Measurements from ENCODE around the gene LBHD2. TPM values are rescaled to one million over a fixed set of nuclear protein-coding genes. Genes with fewer than 3 reads are reported as not detected.
"Not testable (repeated sequence)": the region's sequence is repeated elsewhere in the genome, so short reads cannot be mapped to it uniquely, and the experiment has no call there.

The LBHD2 gene
- not detected in 2 replicates for total RNA-seq

- DNase-seq (ENCODE audit: low read depth, low spot score) = no peak
Observed at GRCh38 chr14:103084021-103084919, at the start of gene LBHD2. LBHD2 (plus strand) TSS chr14:103084210; CDS start chr14:103086013, 1,803 bp downstream.

DNA sequence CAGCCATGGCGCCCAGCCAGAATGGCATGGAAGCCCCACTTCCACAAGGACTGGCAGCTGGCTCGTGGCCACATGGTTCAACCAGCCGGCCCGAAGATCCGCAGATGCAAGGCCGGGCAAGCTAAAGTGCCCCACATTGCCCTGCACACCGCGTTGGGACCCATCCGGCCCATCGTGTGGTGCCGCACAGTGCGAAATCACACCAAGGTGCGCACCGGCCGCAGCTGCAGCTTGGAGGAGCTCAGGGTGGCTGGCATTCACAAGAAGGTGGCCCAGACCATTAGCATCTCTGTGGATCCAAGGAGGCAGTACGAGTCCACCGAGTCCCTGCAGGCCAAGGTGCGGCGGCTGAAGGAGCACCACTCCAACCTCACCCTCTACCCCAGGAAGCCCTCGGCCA is 42.5 kb upstream of the LBHD2 start:
- DNase-seq (ENCODE audit: low read depth, low spot score) = no peak

GRCh38 chr14:103043257-103044015 is 40.6 kb upstream of the LBHD2 start:
- DNase-seq (ENCODE audit: low read depth, low spot score) = no peak

DNA sequence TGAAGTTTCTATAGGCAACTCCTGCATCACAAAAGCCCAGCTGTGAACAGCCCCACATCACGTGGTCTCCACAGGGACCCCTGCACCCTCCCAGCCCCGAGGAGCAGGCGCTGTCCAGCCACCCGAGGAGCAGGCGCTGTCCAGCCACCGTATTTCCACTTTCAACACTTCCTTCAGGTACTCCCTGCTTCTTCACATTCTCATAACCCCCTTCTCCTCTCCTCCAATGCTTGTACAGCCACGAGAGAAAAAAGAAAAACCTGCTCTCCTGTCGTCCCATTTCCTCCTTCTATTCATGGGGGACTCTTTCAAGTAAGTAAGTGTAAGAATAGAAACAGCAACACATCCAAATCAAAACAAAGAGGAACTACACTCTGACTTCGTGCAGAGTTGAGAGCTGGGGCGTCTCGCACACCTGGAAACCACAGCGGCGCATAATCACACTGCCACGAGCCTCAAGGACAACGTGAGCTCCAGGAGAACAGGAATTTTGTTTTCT is 38.6 kb upstream of the LBHD2 start:
- no peak for DNase-seq (ENCODE audit: low read depth, low spot score)

- DNase-seq (ENCODE audit: low read depth, low spot score) = not testable (repeated sequence)
Observed at GRCh38 chr14:103047453-103047852, 36.6 kb upstream of the LBHD2 start.

GRCh38 chr14:103050935-103051334 is 33.1 kb upstream of the LBHD2 start:
- DNase-seq (ENCODE audit: low read depth, low spot score) = no peak

DNA sequence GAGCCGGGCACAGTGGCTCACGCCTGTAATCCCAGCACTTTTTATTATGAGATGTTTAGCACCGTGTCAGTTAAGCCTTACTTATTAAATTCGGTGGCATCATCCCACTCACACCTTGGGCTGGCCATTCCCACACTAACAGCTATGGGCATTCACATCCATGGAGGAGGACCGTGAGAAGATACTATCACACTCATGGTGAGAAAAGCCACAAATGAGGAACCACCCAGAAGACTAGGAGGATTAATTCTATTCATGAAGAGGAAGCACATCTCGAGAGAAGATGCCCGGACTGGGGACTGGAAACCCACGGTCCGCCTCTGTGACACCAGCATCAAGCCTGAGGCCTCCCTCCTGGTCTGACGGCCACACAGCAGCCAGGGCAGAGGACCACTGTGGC is 31.6 kb upstream of the LBHD2 start:
- DNase-seq (ENCODE audit: low read depth, low spot score) = no peak

DNA sequence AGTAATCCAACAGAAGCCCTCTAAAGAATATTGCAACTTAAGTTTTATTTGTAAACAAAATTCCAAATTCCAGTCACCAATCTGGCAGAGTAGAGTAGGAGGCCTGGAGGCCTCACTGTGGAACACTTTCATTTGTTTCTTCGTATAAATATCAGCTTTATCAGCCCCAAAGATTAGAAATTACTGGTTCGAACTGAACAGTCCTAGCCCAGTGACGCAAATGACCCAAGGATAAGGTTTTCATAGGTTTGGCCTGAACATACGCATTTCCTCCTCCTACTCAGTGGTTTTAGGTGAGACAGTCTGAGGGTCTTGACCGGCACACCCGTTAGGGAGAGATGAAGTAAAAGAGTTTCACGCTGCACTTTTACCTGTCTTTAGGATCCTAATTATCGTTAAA is 28.3 kb upstream of the LBHD2 start:
- DNase-seq (ENCODE audit: low read depth, low spot score) = no peak

- peak; percentile 69 for DNase-seq (ENCODE audit: low read depth, low spot score)
Observed at GRCh38 chr14:103056322-103057027, 27.5 kb upstream of the LBHD2 start.

DNA sequence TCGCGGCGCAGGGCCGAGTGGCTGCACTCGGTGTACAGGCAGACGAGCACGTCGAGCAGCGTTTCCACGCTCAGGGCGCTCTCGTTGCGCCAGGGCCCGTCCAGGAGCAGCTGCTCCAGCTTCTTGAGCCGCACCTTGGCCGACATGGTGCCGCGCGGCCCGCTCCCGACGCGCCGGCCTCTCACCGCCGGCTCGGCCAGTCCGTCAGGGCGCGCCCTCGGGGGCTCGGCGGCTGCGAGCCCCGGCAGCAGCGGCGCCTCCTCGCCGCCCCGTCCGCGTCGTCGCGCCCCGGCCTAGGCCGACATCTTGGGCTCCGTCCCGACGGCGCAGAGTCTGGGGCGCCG is 27.0 kb upstream of the LBHD2 start:
- DNase-seq (ENCODE audit: low read depth, low spot score) = no peak

- peak; percentile 60 for DNase-seq (ENCODE audit: low read depth, low spot score)
Observed at GRCh38 chr14:103057372-103058163, 26.4 kb upstream of the LBHD2 start, which contains the start of gene CDC42BPB. CDC42BPB (minus strand) TSS chr14:103057549; CDS start chr14:103057173, 376 bp downstream.

DNA sequence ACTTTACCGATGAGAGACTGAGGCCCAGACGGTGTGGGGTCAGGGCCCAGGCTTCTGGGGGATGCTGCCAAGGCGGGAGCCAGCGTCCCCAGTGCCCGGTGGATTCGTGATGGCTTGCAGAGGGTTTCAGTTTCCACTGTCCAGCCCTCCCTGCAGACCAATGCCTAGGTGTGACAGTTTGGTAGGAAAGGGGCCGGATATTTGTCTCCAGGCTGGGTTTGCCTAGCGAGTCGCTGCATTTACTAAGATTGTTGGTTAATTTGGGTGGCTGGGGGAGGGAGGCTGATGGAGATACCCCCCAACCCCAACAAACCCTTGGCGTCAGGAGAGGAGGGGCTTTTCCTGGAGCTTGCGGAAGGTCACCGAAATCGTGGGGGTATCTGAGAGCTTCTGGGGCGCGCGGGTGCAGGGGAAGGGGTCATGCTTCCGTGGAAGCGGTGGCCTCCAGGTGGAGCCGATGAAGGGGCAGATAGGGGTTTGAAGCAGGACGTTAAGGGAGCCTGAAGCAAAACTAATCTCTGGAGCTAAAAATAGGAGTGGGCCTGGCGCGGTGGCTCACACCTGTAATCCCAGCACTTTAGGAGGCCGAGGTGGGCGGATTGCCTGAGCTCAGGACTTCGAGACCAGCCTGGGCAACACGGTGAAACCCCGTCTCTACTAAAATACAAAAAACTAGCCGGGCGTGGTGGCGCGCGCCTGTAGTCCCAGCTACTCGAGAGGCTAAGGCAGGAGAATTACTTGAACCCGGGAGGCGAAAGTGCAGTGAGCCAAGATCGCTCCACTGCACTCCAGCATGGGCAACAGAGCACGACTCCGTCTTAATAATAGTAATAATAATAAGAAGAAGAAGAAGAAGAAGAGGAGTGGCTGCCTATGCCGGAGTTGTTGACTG is 25.6 kb upstream of the LBHD2 start:
- DNase-seq (ENCODE audit: low read depth, low spot score) = no peak

- no peak for DNase-seq (ENCODE audit: low read depth, low spot score)
Observed at GRCh38 chr14:103059556-103059955, 24.5 kb upstream of the LBHD2 start.

DNA sequence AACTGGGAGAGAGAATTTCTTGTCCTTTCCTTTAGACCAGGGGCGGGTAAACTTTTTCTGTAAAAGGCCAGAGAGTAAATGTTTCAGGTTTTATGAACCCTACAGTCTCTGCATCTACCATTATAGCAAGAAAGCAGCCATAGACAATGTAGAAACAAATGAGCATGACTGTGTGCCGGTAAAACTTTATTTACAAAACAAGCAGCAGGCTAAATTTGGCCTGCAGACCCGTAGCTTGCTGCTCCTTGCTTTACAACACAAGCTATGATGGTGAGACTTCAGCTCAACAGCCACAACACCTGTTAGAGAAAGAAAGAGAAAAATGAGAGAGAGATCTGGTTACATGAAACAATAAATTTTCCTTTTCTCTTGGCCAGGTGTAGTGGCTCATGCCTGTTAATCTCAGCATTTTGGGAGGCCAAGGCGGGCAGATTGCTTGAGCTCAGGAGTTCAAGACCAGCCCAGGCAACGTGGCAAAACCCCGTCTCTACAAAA is 22.5 kb upstream of the LBHD2 start:
- no peak for DNase-seq (ENCODE audit: low read depth, low spot score)

DNA sequence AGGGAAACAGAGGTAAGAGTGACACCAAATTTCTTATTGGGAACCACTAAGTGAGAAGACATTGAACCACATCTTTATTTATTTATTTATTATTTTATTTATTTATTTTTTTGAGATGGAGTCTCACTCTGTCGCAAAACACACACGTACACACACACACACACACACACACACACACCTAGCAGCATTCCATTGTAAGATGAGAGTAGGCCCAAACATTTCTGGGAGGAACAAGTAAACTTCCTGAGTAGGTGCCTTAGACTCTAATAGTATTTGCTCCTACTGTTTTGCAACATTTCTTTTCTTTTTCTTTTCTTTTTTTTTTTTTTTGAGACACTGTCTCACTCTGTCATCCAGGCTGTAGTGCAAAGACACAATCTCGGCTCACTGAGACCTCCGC is 19.6 kb upstream of the LBHD2 start:
- no peak for DNase-seq (ENCODE audit: low read depth, low spot score)

DNA sequence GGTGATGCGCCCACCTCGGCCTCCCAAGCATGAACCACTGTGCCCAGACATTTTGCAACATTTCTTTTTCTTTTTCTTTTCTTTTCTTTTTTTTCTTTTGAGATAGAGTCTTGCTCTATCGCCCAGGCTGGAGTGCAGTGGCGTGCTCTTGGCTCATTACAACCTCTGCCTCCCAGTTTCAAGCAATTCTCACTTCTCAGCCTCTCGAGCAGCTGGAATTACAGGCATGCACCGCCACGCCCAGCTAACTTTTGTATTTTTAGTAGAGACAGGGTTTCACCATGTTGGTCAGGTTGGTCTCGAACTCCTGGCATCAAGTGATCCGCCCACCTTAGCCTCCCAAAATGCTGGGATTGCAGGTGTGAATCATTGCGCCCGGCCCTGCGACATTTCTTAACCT is 19.0 kb upstream of the LBHD2 start:
- DNase-seq (ENCODE audit: low read depth, low spot score) = no peak

DNA sequence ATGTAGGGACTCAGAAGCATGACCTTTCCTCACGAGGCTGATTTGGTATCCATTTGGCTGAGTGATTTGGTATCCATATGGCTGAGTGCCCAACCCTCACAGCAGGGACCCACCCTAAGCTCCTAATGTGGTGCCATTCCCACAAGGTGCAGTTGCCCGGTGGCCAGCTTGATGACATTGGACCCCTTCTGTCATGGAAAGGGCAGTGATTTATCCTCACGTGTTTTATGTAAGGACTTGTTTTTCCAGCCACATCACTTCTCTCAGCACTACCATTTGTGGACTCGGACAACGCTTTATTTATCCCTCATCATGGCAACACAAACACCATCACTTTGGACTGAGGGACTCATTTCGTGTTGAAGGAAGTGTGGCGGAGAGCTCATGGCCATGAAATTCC is 18.1 kb upstream of the LBHD2 start:
- DNase-seq (ENCODE audit: low read depth, low spot score) = no peak

DNA sequence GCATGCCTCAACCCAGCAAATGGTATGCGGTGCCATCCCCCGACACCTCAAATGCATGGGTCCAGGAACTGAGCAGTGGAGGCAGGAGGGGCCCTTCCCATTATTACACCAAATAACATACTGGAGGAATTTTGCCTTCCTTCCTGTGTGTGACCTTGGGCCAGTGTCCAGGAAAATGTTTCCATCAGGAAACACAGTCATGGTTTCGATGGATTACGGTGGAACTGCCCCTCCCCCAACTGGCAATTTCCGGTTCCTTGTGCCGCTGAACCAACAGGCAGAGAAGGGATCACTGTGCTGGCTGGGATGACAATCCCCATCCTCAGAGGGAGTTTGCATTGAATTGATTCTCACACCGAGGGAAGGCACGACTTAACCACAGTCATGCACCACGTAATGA is 17.6 kb upstream of the LBHD2 start:
- peak; percentile 78 for DNase-seq (ENCODE audit: low read depth, low spot score)

- no peak for DNase-seq (ENCODE audit: low read depth, low spot score)
Observed at GRCh38 chr14:103067231-103067954, 16.6 kb upstream of the LBHD2 start.

All from pulmonary artery endothelial cell (primary cell).